B cell (primary cell): ENCODE measurements around the gene DUSP9. TPM values are rescaled to one million over a fixed set of nuclear protein-coding genes. Genes with fewer than 3 reads are reported as not detected.

Source experiments
- ATAC-seq: fragments of 200-7000 bp; cut with Tn5 transposase; one replicate; pipeline ENCODE4 v1.10.0; 2021; ENCODE audit warnings: low read depth, mild to moderate bottlenecking, moderate number of reproducible peaks, moderate library complexity
- CTCF ChIA-PET: fragments of 350-600 bp; sonication (Branson Sonifier 250); formaldehyde crosslinking; loops from one replicate; lab custom pipeline; 2021; ENCODE audit warnings: antibody characterized with exemption, inconsistent platforms; lab: Charles Lee
- POLR2A ChIA-PET: fragments of 350-600 bp; sonication (Branson Sonifier 250); formaldehyde crosslinking; loops from one replicate; lab custom pipeline; 2021; ENCODE audit warnings: antibody characterized with exemption; lab: Charles Lee
- DNase-seq: peaks from one replicate; pipeline ENCODE4 v3.0.0; 2013
- H2AFZ ChIP-seq: 2 replicates; pipeline ENCODE4 v1.6.1; 2012; ENCODE audit warnings: mild to moderate bottlenecking, low read depth, low read length; ENCODE audit not compliant: insufficient read depth, poor library complexity, severe bottlenecking
- H3K27ac ChIP-seq, 2 donors: 1 replicate in 1 of 2; 2 replicates in 1 of 2; pipeline ENCODE4 v1.5.1; 2012 to 2013; ENCODE audit warnings: low read length in 2 of 2, mild to moderate bottlenecking in 2 of 2, moderate library complexity in 1 of 2
- H3K27me3 ChIP-seq, 4 experiments: fragments of 200-600 bp in 1 of 4; sonication (generic) in 1 of 4; replicated peaks in 1 of 4; 1 replicate in 2 of 4; 2 replicates in 2 of 4; pipeline versions ENCODE4 v1.6.1 to v1.7.0; 2013 to 2016; ENCODE audit warnings: low read length in 3 of 4, mild to moderate bottlenecking in 2 of 4, mixed read lengths in 1 of 4, moderate library complexity in 1 of 4; ENCODE audit not compliant: insufficient read depth in 4 of 4, control insufficient read depth in 3 of 4; ENCODE audit errors: control extremely low read depth in 1 of 4
- H3K36me3 ChIP-seq, 2 experiments: replicated peaks in 1 of 2; 1 replicate in 1 of 2; 2 replicates in 1 of 2; pipeline versions ENCODE4 v1.6.1 to v1.7.1; 2013; ENCODE audit warnings: low read length in 1 of 2; ENCODE audit not compliant: insufficient read depth in 2 of 2, control insufficient read depth in 1 of 2; ENCODE audit errors: control extremely low read depth in 1 of 2, extremely low read depth in 1 of 2
- H3K4me1 ChIP-seq, 2 donors: fragments of 200-600 bp in 1 of 2; sonication (generic) in 1 of 2; 1 replicate in 1 of 2; 2 replicates in 1 of 2; pipeline versions ENCODE4 v1.5.1 to v1.6.1; 2013 to 2017; ENCODE audit warnings: low read length in 2 of 2; ENCODE audit not compliant: control insufficient read depth in 2 of 2, insufficient read depth in 2 of 2
- H3K4me2 ChIP-seq: replicated peaks from 2 replicates; pipeline ENCODE3; 2012; ENCODE audit warnings: mild to moderate bottlenecking, low read depth, low read length; ENCODE audit not compliant: poor library complexity, severe bottlenecking
- H3K4me3 ChIP-seq, 5 experiments: fragments of 200-600 bp in 1 of 5; sonication (generic) in 1 of 5; 1 replicate in 3 of 5; 2 replicates in 2 of 5; pipeline versions ENCODE4 v1.5.1 to v1.7.0; 2011 to 2016; ENCODE audit warnings: low read length in 4 of 5, mild to moderate bottlenecking in 4 of 5, low read depth in 2 of 5, control low read depth in 1 of 5, moderate library complexity in 1 of 5; ENCODE audit not compliant: insufficient read depth in 1 of 5; ENCODE audit errors: control extremely low read depth in 1 of 5, extremely low read depth in 1 of 5
- H3K79me2 ChIP-seq: fragments of 200-600 bp; sonication (generic); one replicate; pipeline ENCODE4 v1.6.0; 2016; ENCODE audit warnings: low read length; ENCODE audit not compliant: control insufficient read depth, insufficient read depth
- H3K9ac ChIP-seq: fragments of 200-600 bp; sonication (generic); 2 replicates; pipeline ENCODE4 v1.6.1; 2017; ENCODE audit warnings: mild to moderate bottlenecking, low read length, moderate library complexity
- H3K9me3 ChIP-seq, 3 donors: one replicate each; pipeline versions ENCODE4 v1.6.1 to v1.7.1; 2013; ENCODE audit warnings: low read length in 2 of 3; ENCODE audit not compliant: control insufficient read depth in 2 of 3, insufficient read depth in 1 of 3; ENCODE audit errors: control extremely low read depth in 1 of 3
- H4K20me1 ChIP-seq: 2 replicates; pipeline ENCODE4 v1.6.0; 2012; ENCODE audit warnings: mild to moderate bottlenecking, low read length; ENCODE audit not compliant: insufficient read depth, control insufficient read depth, poor library complexity, severe bottlenecking
- H3K27ac Mint-ChIP-seq: one replicate; pipeline ENCODE4 v1.8.0; 2021; ENCODE audit warnings: mixed read lengths
- H3K27me3 Mint-ChIP-seq: one replicate; pipeline ENCODE4 v1.8.0; 2021; ENCODE audit warnings: mixed read lengths
- H3K4me1 Mint-ChIP-seq: one replicate; pipeline ENCODE4 v1.8.0; 2021; ENCODE audit warnings: mixed read lengths
- H3K4me3 Mint-ChIP-seq: one replicate; pipeline ENCODE4 v1.8.0; 2021; ENCODE audit warnings: mixed read lengths
- H3K9me3 Mint-ChIP-seq: one replicate; pipeline ENCODE4 v1.8.0; 2022; ENCODE audit warnings: mixed read lengths; ENCODE audit not compliant: insufficient read depth
- EZH2 ChIP-seq: IDR thresholded peaks from 2 replicates; pipeline ENCODE4 v1.6.1; 2012; ENCODE audit warnings: borderline replicate concordance, low read depth, mild to moderate bottlenecking, moderate library complexity, low read length; ENCODE audit not compliant: insufficient read depth, poor library complexity, severe bottlenecking
- WGBS: methylation state at CpG from one replicate; pipeline ENCODE4 v1.1.5; 2013; ENCODE audit warnings: missing lambda C conversion rate; ENCODE audit not compliant: insufficient coverage; 5-methylcytosine and 5-hydroxymethylcytosine counted together
- intact Hi-C: fragments of 100-400 bp; cut with micrococcal nuclease; formaldehyde crosslinking; loops from one replicate; pipeline ENCODE4 v1.10.0; 2022
- polyA plus RNA-seq: library from polyadenylated mRNA; depleted of rRNA; stranded (reverse); fragments of >200 nt; gene quantifications from 2 replicates; pipeline ENCODE4 v1.2.3, GENCODE V29; 2012
- total RNA-seq, 2 donors: library from RNA; stranded (reverse); fragments of 120-200 nt in 1 of 2; gene quantifications; 1 replicate in 1 of 2; 2 replicates in 1 of 2; pipeline versions ENCODE4 v1.2.3 to v1.2.4, GENCODE V29; 2013 to 2022
- TF ChIP-seq, protein P1 (sequence below): fragments of 200-600 bp; IDR thresholded peaks from one replicate; pipeline ENCODE4 v1.8.0; 2022; ENCODE audit warnings: antibody characterized with exemption, mild to moderate bottlenecking

The DUSP9 gene
- total and polyA plus RNA-seq, 2 donors (not counting 1 experiment from before 2014, with no cell fraction given), result not detected

- H3K79me2 ChIP-seq, result no peaks in the 10 kb centered on the region
- no peak overlapping the region for H3K4me3 Mint-ChIP-seq
- no peaks in the 10 kb centered on the region for H3K9me3 Mint-ChIP-seq
- no peak overlapping the region for H3K4me3 ChIP-seq
- no peak overlapping the region for H3K27ac ChIP-seq
- peaks cover 14 to 26% of the 10 kb centered on the region in 2 donors for H3K4me1 ChIP-seq
- peak; percentile 32 for DNase-seq
- no peak overlapping the region for H3K27ac Mint-ChIP-seq
- no peaks in the 10 kb centered on the region for H3K36me3 ChIP-seq
- H2AFZ ChIP-seq, result no peak overlapping the region
- no peaks in the 10 kb centered on the region for H3K9me3 ChIP-seq
- H3K27me3 ChIP-seq, result peaks cover 0 to 66% (median 11%) of the 10 kb centered on the region in 4 experiments
- ChIA-PET CTCF (interaction anchor here (1.2 kb wide), 1 partner anchor 89 kb away, joined by 3 read pairs; no protein-coding TSS in a partner anchor), POLR2A (no interaction called here)
- WGBS, result 2% methylated on average over 32 of the region's 62 CpGs
- no peaks in the 10 kb centered on the region for H4K20me1 ChIP-seq
- intact Hi-C loops, result no loop called here
- H3K4me1 Mint-ChIP-seq, result peaks cover 18% of the 10 kb centered on the region
- H3K9ac ChIP-seq, result no peak overlapping the region
- TF ChIP-seq, protein P1, sequence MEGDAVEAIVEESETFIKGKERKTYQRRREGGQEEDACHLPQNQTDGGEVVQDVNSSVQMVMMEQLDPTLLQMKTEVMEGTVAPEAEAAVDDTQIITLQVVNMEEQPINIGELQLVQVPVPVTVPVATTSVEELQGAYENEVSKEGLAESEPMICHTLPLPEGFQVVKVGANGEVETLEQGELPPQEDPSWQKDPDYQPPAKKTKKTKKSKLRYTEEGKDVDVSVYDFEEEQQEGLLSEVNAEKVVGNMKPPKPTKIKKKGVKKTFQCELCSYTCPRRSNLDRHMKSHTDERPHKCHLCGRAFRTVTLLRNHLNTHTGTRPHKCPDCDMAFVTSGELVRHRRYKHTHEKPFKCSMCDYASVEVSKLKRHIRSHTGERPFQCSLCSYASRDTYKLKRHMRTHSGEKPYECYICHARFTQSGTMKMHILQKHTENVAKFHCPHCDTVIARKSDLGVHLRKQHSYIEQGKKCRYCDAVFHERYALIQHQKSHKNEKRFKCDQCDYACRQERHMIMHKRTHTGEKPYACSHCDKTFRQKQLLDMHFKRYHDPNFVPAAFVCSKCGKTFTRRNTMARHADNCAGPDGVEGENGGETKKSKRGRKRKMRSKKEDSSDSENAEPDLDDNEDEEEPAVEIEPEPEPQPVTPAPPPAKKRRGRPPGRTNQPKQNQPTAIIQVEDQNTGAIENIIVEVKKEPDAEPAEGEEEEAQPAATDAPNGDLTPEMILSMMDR, result no peak
- no peak for TF ChIP-seq EZH2
- peaks cover 17% of the 10 kb centered on the region for H3K27me3 Mint-ChIP-seq
- ATAC-seq, result peak; percentile 36
- H3K4me2 ChIP-seq, result peak overlapping the region; percentile 56
These were observed 4.8 kb upstream of the DUSP9 start for GRCh38 chrX:153642051-153642654.

DNA sequence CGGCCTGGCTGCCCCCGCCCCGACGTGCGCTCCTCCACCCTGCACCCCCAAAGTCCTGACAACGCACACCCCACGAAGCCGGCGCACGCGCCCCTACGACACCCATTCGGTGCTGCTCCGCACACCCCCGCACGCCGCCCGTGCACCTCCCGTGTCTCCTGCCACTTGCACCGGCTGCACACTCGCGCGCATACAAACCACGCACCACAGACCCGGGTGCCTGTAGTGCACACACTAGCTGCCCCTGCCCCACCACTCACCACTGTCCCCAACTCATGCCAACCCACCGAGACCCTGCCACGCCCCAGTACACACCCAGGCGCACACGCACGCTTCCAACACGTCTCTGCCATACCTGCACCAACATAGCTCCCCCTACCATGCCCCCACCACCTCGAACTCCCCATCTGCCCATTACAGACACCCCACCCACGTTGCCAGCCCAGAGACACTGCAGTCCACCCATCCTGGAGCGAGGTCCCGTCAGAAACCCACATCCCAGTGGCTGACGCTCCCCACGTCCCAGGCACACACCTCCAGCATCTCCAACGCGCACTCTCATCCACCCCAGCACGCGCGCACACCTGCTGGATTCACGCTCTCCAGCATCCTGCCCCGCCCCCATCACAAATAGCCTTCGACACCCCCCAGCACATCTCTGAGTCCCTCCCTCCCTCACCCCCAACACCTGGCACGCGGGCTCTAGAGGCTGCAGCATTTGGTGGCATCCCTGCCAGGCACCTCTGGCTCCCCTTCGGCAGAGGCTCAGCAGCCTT, 4.2 kb upstream of the DUSP9 start:
- no peaks in the 10 kb centered on the region for H3K9me3 ChIP-seq
- peaks cover 18% of the 10 kb centered on the region for H3K4me1 Mint-ChIP-seq
- intact Hi-C loops, result no loop called here
- peak; percentile 17 for DNase-seq
- H3K27ac Mint-ChIP-seq, result no peak overlapping the region
- no peak overlapping the region for H2AFZ ChIP-seq
- H3K4me1 ChIP-seq, result peaks cover 17 to 31% of the 10 kb centered on the region in 2 donors
- 3% methylated on average over 38 of the region's 48 CpGs for WGBS
- CTCF ChIA-PET, result interaction anchor here (1.0 to 1.2 kb wide), 2 partner anchors 77 to 89 kb away, joined by 3 read pairs; no protein-coding TSS in a partner anchor
- no peak overlapping the region for H3K9ac ChIP-seq
- no peak overlapping the region for H3K27ac ChIP-seq
- no peaks in the 10 kb centered on the region for H4K20me1 ChIP-seq
- POLR2A ChIA-PET, result no interaction called here
- TF ChIP-seq, protein P1, result no peak
- TF ChIP-seq EZH2, result no peak
- no peak for ATAC-seq
- H3K9me3 Mint-ChIP-seq, result no peaks in the 10 kb centered on the region
- peak overlapping the region; percentile 68 for H3K4me3 Mint-ChIP-seq
- H3K79me2 ChIP-seq, result no peaks in the 10 kb centered on the region
- H3K36me3 ChIP-seq, result no peaks in the 10 kb centered on the region
- peak overlapping the region; percentile 64 for H3K4me2 ChIP-seq
- no peak overlapping the region for H3K4me3 ChIP-seq
- peaks cover 0 to 70% (median 11%) of the 10 kb centered on the region in 4 experiments for H3K27me3 ChIP-seq
- H3K27me3 Mint-ChIP-seq, result peaks cover 17% of the 10 kb centered on the region
